ENCODE results near the gene LRG1.

Gene LRG1

DNA sequence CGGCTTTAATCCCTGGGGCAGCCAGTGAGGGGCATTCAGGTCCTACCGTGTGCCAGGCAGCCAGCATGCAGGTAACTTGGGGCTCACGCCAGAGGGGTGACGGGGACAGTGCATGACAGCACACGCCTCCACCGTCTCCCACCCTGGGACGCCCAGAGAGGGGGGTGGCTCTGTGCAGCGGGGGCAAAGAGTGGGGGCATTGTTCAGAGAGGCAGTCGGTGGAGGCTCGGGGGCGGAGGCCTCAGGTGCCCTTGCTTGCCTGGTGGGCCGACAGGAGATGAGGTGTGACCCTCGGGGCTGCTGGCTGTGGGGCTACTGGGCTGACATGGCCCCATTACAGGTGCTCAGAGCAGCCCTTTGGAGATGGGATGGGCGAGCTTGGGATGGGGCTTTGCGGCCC lies 40.0 kb downstream of the LRG1 start:
- no peaks in the 10 kb centered on the region for H3K9me3 Mint-ChIP-seq
- H3K27ac Mint-ChIP-seq: peak overlapping the region; percentile 47
- H3K4me3 Mint-ChIP-seq: no peak overlapping the region
- H3K4me1 Mint-ChIP-seq: peaks cover 0 to 4% of the 10 kb centered on the region in 2 donors
- ATAC-seq (replicated peaks) (no peak), DNase-seq (no peak)
- no peaks in the 10 kb centered on the region for H3K27me3 Mint-ChIP-seq
- peaks cover 33 to 47% of the 10 kb centered on the region in 2 donors for H3K36me3 Mint-ChIP-seq

DNA sequence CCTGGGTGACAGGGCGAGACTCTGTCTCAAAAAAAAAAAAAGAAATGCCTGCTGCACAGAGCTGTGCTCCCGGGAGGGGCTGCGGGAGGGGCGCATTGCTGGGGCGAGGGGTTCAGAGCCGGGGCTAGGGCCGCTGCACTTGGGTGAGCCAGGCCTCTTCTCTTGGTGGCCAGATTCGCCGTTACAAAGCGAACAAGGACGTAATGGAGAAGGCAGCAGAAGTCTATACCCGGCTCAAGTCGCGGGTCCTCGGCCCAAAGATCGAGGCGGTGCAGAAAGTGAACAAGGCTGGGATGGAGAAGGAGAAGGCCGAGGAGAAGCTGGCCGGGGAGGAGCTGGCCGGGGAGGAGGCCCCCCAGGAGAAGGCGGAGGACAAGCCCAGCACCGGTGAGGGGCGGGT lies 40.5 kb downstream of the LRG1 start:
- DNase-seq: no peak
- H3K9me3 Mint-ChIP-seq: no peaks in the 10 kb centered on the region
- ATAC-seq (replicated peaks): no peak
- peaks cover 31 to 47% of the 10 kb centered on the region in 2 donors for H3K36me3 Mint-ChIP-seq
- no peaks in the 10 kb centered on the region for H3K27me3 Mint-ChIP-seq
- H3K27ac Mint-ChIP-seq: no peak overlapping the region
- H3K4me3 Mint-ChIP-seq: no peak overlapping the region
- no peaks in the 10 kb centered on the region for H3K4me1 Mint-ChIP-seq

DNA sequence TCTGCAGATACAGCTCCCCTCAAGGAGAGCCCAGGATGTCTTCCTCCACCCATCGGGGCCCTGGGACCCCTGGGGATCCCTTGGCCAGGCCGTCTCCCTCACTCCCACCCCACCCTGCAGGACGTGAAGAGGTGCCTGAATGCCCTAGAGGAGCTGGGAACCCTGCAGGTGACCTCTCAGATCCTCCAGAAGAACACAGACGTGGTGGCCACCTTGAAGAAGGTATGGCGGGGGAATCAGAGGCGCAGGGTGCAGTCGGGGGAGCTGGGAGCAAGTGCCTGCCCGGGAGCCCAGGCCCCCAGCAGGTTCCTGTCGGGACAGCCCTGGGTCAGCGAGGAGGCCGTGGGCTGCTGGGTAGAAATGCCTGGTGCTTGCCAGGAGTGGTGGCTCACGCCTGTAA lies 41.1 kb downstream of the LRG1 start:
- DNase-seq (no peak), ATAC-seq (replicated peaks) (no peak)
- Mint-ChIP-seq H3K4me1 (no peaks in the 10 kb centered on the region), H3K27ac (no peak overlapping the region), H3K36me3 (peaks cover 28 to 42% of the 10 kb centered on the region in 2 donors), H3K4me3 (no peak overlapping the region), H3K9me3 (no peaks in the 10 kb centered on the region), H3K27me3 (no peaks in the 10 kb centered on the region)

DNA sequence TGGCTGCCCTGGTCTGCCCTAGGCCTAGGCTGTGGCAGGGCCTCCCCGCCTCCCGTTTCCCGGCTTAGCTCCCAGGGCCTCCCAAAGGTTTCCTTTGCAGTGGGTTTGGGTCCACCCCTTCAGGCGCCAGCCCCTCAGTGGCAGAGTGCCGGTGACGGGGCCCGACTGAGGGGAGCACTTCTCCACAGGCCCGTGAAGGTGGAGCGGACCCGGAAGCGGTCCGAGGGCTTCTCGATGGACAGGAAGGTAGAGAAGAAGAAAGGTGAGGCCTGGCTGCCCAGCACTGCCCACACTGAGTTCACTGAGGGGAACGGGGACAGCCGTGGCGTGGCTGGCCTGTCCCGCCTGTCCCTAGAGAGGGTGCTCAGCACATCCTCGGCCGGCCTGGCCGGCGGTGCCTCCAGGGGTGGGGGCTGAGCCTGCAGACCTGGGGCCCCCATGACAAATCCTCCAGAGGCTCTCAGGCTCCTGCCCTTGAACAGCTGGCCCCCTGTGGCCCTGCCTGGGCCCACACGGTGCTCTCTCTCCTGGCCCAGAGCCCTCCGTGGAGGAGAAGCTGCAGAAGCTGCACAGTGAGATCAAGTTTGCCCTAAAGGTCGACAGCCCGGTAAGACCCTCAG lies 42.0 kb downstream of the LRG1 start:
- no peaks in the 10 kb centered on the region for H3K27me3 Mint-ChIP-seq
- no peaks in the 10 kb centered on the region for H3K4me1 Mint-ChIP-seq
- DNase-seq (no peak), ATAC-seq (replicated peaks) (no peak)
- no peak overlapping the region for H3K4me3 Mint-ChIP-seq
- peaks cover 31 to 42% of the 10 kb centered on the region in 2 donors for H3K36me3 Mint-ChIP-seq
- no peaks in the 10 kb centered on the region for H3K9me3 Mint-ChIP-seq
- H3K27ac Mint-ChIP-seq: no peak overlapping the region

DNA sequence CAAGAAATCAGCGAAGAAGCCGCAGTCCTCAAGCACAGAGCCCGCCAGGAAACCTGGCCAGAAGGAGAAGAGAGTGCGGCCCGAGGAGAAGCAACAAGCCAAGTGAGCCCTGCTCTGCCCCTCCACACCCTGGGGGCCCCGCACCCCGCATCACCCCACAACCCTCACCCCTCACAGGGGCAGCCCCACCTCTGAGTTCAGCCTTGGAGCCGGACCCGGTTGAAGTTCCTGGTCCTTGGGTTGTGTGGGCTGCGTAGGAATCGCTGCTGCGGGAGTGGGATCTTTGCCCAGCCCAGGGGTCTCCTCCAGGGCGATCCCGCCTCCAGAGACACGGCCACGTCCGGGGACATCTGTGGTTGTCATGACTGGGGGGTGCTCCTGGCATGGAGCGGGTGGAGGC lies 43.5 kb downstream of the LRG1 start:
- no peaks in the 10 kb centered on the region for H3K27me3 Mint-ChIP-seq
- DNase-seq (no peak), ATAC-seq (replicated peaks) (no peak)
- no peaks in the 10 kb centered on the region for H3K4me1 Mint-ChIP-seq
- H3K36me3 Mint-ChIP-seq: peaks cover 27 to 39% of the 10 kb centered on the region in 2 donors
- no peak overlapping the region for H3K4me3 Mint-ChIP-seq
- no peak overlapping the region for H3K27ac Mint-ChIP-seq
- H3K9me3 Mint-ChIP-seq: no peaks in the 10 kb centered on the region

DNA sequence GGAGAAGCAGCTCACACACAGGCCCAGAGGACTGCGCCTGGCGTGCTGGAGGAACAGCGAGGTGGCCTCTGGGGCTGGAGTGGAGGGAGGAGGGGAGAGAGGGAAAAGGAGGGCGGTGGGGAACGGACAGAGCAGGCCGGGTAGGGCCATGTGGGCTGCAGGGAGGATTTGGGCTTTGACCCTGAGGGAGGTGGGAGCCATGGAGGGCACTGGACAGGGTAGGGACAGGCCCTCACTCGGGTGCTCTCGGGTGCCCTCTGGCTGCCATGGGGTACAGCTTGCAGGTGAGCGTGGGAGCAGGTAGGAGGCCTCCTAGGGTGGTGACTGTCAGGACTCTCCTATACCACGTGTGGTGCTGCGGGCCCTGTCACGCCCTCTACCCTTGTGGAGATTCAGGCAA lies 44.4 kb downstream of the LRG1 start:
- DNase-seq (no peak), ATAC-seq (replicated peaks) (peak in 1 of 2 donors; percentile 38)
- H3K4me1 Mint-ChIP-seq: no peaks in the 10 kb centered on the region
- no peaks in the 10 kb centered on the region for H3K9me3 Mint-ChIP-seq
- H3K36me3 Mint-ChIP-seq: peaks cover 26 to 37% of the 10 kb centered on the region in 2 donors
- no peak overlapping the region for H3K27ac Mint-ChIP-seq
- no peak overlapping the region for H3K4me3 Mint-ChIP-seq
- no peaks in the 10 kb centered on the region for H3K27me3 Mint-ChIP-seq

DNA sequence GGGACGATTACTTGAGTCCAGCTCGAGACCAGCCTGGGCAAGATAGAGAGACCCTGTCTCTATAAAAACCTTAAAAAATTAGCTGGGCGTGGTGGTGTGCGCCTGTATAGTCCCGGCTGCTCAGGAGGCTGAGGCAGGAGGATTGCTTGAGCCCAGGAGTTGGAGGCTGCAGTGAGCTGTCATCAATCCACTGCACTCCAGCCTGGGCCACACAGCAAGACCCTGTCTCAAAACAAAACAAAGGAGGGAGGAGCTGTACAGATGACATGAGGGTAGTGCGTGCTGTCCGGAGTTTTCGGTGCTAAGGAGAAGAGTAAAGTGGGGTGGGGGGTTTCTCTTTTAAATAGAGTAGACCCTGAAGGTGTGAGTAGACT lies 45.2 kb downstream of the LRG1 start:
- no peaks in the 10 kb centered on the region for H3K9me3 Mint-ChIP-seq
- H3K4me1 Mint-ChIP-seq: no peaks in the 10 kb centered on the region
- H3K36me3 Mint-ChIP-seq: peaks cover 27 to 37% of the 10 kb centered on the region in 2 donors
- ATAC-seq (replicated peaks) (no peak), DNase-seq (no peak)
- H3K4me3 Mint-ChIP-seq: no peak overlapping the region
- no peak overlapping the region for H3K27ac Mint-ChIP-seq
- H3K27me3 Mint-ChIP-seq: no peaks in the 10 kb centered on the region

DNA sequence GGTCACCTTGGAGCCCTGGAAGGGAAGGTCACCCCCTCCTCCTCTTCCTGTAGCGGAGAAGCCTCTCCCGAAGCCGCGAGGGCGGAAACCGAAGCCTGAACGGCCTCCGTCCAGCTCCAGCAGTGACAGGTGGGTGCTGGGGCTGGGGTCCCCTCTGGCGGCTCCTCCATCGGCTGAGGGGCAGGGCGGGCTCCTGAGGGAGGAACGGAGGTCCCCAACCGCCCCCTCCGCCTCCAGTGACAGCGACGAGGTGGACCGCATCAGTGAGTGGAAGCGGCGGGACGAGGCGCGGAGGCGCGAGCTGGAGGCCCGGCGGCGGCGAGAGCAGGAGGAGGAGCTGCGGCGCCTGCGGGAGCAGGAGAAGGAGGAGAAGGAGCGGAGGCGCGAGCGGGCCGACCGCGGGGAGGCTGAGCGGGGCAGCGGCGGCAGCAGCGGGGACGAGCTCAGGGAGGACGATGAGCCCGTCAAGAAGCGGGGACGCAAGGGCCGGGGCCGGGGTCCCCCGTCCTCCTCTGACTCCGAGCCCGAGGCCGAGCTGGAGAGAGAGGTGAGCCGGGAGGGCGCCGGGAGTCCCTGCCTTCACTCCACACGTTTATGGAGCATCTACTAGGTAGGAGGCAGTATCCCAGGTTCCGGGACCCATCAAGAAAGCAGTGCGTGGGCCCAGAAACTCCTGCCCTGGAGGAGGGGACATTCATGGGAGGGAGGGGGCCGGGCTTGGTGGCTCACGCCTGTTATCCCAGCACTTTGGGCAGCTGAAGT lies 45.7 kb downstream of the LRG1 start:
- no peak overlapping the region for H3K27ac Mint-ChIP-seq
- H3K4me1 Mint-ChIP-seq: no peaks in the 10 kb centered on the region
- ATAC-seq (replicated peaks) (no peak), DNase-seq (no peak)
- H3K27me3 Mint-ChIP-seq: no peaks in the 10 kb centered on the region
- no peak overlapping the region for H3K4me3 Mint-ChIP-seq
- H3K9me3 Mint-ChIP-seq: no peaks in the 10 kb centered on the region
- H3K36me3 Mint-ChIP-seq: peaks cover 29 to 32% of the 10 kb centered on the region in 2 donors

DNA sequence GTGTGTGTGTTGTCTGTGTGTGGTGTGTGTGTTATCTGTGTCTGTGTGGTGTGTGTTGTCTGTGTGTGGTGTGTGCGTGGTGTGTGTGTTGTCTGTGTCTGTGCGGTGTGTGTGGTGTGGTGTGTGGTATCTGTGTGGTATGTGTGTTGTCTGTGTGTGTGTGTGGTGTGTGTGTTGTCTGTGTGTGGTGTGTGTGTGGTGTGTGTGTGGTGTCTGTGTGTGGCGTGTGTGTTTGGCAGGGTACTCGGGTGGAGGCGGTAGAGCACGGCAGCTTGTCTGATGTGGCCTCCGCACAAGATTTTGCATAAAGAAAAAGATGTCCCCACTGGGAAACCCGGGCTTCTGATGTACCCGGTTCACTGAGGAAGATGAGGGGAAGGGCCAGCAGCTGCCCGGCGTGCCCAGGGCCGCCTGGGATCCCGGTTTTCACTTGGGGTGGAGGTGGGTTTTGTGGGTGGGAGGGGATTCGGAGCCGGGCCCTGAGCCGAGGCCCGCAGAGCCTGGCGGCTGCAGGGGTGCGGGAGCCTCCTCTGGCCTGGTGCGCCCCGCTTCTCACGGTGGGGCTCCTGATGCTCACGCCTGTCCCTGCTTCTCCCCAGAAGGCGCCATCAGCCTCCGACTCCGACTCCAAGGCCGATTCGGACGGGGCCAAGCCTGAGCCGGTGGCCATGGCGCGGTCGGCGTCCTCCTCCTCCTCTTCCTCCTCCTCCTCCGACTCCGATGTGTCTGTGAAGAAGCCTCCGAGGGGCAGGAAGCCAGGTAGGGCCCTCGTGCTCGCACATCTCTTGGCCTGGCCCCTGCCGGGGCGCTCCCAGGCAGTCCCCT lies 46.5 kb downstream of the LRG1 start:
- Mint-ChIP-seq H3K27ac (no peak overlapping the region), H3K36me3 (peaks cover 27 to 35% of the 10 kb centered on the region in 2 donors), H3K4me3 (no peak overlapping the region), H3K27me3 (no peaks in the 10 kb centered on the region), H3K9me3 (no peaks in the 10 kb centered on the region), H3K4me1 (no peaks in the 10 kb centered on the region)
- ATAC-seq (replicated peaks): peak in 1 of 2 donors; percentile 51
- no peak for DNase-seq

DNA sequence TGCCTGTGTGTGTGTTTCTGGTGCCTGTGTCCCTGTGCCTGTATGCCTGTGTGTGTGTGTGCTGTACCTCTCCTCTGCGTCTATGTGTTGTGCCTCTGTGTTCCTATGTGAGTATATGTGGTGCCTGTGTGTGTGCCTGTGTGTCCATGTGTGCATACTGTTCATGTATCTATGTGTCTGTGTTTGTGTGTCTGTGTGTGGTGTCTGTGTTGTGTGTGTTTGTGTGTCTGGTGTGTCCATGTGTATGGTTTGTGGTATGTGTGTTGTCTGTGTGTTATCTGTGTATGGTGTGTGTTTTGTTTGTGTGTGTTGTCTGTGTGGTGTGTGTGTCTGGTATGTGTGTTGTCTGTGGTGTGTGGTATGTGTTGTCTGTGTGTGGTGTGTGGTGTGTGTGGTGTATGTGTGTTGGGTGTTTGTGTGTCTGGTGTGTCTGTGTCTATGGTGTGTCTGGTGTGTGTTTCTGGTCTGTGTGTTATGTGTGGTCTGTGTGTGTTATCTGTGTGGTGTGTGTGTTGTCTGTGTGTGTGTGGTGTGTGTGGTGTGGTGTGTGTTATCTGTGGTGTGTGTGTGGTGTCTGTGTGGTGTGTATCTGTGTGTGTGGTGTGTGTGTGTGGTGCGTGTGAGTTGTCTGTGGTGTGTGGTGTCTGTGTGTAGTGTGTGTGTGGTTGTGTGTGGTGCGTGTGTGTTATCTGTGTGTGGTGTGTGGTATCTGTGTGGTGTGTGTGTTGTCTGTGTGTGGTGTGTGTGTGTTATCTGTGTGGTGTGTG lies 47.3 kb downstream of the LRG1 start:
- Mint-ChIP-seq H3K36me3 (peaks cover 23 to 29% of the 10 kb centered on the region in 2 donors), H3K27me3 (no peaks in the 10 kb centered on the region), H3K9me3 (no peaks in the 10 kb centered on the region), H3K27ac (no peak overlapping the region), H3K4me1 (no peaks in the 10 kb centered on the region), H3K4me3 (no peak overlapping the region)
- ATAC-seq (replicated peaks): no peak
- DNase-seq: no peak

DNA sequence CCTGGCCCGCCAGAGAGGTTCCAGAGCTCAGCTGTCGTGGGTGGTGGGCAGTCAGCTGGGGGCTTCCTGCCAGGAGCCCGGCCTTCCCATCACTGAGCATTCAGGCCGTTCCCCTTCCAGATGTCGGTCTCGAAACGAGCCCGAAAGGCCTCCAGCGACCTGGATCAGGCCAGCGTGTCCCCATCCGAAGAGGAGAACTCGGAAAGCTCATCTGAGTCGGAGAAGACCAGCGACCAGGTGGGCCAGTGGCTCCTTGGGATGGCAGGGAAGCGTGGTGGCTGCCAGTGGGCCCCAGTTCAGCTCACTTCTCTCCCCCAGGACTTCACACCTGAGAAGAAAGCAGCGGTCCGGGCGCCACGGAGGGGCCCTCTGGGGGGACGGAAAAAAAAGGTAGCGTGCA lies 48.4 kb downstream of the LRG1 start:
- no peak for ATAC-seq (replicated peaks)
- H3K27me3 Mint-ChIP-seq: no peaks in the 10 kb centered on the region
- H3K36me3 Mint-ChIP-seq: peaks cover 29 to 37% of the 10 kb centered on the region in 2 donors
- no peak overlapping the region for H3K4me3 Mint-ChIP-seq
- no peaks in the 10 kb centered on the region for H3K9me3 Mint-ChIP-seq
- no peaks in the 10 kb centered on the region for H3K4me1 Mint-ChIP-seq
- H3K27ac Mint-ChIP-seq: no peak overlapping the region
- DNase-seq: no peak

DNA sequence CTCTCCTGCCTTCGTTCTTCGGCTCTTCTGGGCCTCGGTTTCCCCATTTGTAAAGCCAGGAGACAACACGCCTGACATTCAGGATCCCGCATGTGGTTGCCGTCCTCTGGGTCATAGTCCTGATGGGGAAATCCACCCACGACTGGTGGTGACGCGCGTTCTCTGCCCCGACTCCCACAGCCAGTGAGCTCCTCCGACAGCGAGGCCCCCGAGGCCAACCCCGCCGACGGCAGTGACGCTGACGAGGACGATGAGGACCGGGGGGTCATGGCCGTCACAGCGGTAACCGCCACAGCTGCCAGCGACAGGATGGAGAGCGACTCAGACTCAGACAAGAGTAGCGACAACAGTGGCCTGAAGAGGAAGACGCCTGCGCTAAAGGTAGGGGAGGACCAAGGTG lies 51.3 kb downstream of the LRG1 start:
- no peak for DNase-seq
- no peaks in the 10 kb centered on the region for H3K9me3 Mint-ChIP-seq
- ATAC-seq (replicated peaks): no peak
- H3K4me3 Mint-ChIP-seq: no peak overlapping the region
- H3K27ac Mint-ChIP-seq: no peak overlapping the region
- H3K4me1 Mint-ChIP-seq: no peaks in the 10 kb centered on the region
- peaks cover 33 to 34% of the 10 kb centered on the region in 2 donors for H3K36me3 Mint-ChIP-seq
- H3K27me3 Mint-ChIP-seq: no peaks in the 10 kb centered on the region

DNA sequence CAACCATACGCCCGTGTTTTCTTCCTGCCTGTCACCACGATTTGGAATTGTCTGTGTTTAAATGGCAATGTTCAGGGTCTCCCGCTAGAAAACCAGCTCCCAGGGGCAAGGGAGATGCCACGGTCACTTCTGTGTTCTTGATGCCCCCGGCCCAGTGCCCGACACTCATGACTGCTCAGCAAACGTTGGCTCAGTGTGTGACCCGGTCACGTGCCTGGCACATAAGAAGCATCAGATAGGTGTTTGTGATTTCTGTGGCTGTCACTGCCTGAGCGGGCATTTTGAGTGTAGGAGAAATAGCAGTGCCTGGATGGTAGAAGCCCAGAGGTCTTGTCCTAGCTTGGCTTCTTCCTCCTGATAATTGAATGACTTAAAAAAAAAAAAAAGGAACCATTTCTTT lies 52.3 kb downstream of the LRG1 start:
- Mint-ChIP-seq H3K9me3 (no peaks in the 10 kb centered on the region), H3K27ac (peak overlapping the region; percentile 82), H3K4me1 (no peaks in the 10 kb centered on the region), H3K4me3 (no peak overlapping the region), H3K36me3 (peaks cover 35 to 37% of the 10 kb centered on the region in 2 donors), H3K27me3 (no peaks in the 10 kb centered on the region)
- ATAC-seq (replicated peaks) (no peak), DNase-seq (no peak)
